GM12875 (cell line): ENCODE measurements around the gene PCBP3.

ENCODE experiments used
- H3K4me3 ChIP-seq: one replicate; pipeline ENCODE4 v1.5.1; 2011; ENCODE audit warnings: low read depth, low read length, control low read depth
- CTCF ChIP-seq: IDR thresholded peaks from 2 replicates; pipeline ENCODE4 v1.5.1; 2011; ENCODE audit warnings: low read depth, mild to moderate bottlenecking, control low read depth, inconsistent platforms, low read length, moderate library complexity, borderline replicate concordance; ENCODE audit not compliant: insufficient read depth

The PCBP3 gene

GRCh38 chr21:45774291-45774690 is 130.8 kb downstream of the PCBP3 start:
- TF ChIP-seq CTCF, result no peak
- H3K4me3 ChIP-seq, result no peak overlapping the region

- TF ChIP-seq CTCF, result no peak
- no peak overlapping the region for H3K4me3 ChIP-seq
These were observed 133.4 kb downstream of the PCBP3 start for GRCh38 chr21:45776971-45777370.

GRCh38 chr21:45778686-45779085 is 135.2 kb downstream of the PCBP3 start:
- no peak for TF ChIP-seq CTCF
- H3K4me3 ChIP-seq, result no peak overlapping the region

GRCh38 chr21:45779226-45779625 is 135.7 kb downstream of the PCBP3 start:
- H3K4me3 ChIP-seq, result no peak overlapping the region
- no peak for TF ChIP-seq CTCF

- no peak overlapping the region for H3K4me3 ChIP-seq
- TF ChIP-seq CTCF, result no peak
These were observed 137.1 kb downstream of the PCBP3 start for GRCh38 chr21:45780647-45781046.

GRCh38 chr21:45781741-45782140 is 138.2 kb downstream of the PCBP3 start:
- no peak overlapping the region for H3K4me3 ChIP-seq
- no peak for TF ChIP-seq CTCF

GRCh38 chr21:45786660-45787059 is 143.1 kb downstream of the PCBP3 start:
- no peak overlapping the region for H3K4me3 ChIP-seq
- no peak for TF ChIP-seq CTCF
